ACHN (cell line): Measurements from ENCODE around the gene COLGALT1.
"Not testable (repeated sequence)": the region's sequence is repeated elsewhere in the genome, so short reads cannot be mapped to it uniquely, and the experiment has no call there.

Source experiments
- DNase-seq: peaks from one replicate; pipeline ENCODE4 v3.0.0-alpha.2; 2015
- in situ Hi-C: cut with HindIII; loops from 2 replicates; pipeline ENCODE4 v1.10.0; 2017; ENCODE audit warnings: low sequenced_read_pairs, low pct_ligation_motif_present, low pct_unique_long_range_greater_than_20kb

The COLGALT1 gene

DNA sequence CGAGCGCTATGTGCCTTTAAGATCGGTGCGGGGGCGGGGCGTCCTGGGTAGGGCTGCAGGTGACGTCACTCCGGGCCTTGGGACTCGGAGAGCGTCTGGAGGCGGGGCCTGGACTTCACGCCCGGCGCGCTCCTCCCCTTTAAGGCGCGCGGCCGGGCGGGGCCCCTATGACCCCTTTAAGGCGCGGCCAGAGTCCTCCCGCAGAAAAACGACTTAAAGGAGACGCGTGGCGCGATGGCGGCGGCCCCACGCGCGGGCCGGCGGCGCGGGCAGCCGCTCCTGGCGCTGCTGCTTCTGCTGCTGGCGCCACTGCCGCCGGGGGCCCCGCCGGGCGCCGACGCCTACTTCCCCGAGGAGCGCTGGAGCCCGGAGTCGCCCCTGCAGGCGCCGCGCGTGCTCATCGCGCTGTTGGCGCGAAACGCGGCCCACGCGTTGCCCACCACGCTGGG, at the start of gene COLGALT1:
COLGALT1 (plus strand) TSS at position 170 of the 449 bp plus-strand sequence; CDS start at position 235, 65 bp downstream.
- DNase-seq = peak; percentile 94
- in situ Hi-C loops = no loop called here

DNA sequence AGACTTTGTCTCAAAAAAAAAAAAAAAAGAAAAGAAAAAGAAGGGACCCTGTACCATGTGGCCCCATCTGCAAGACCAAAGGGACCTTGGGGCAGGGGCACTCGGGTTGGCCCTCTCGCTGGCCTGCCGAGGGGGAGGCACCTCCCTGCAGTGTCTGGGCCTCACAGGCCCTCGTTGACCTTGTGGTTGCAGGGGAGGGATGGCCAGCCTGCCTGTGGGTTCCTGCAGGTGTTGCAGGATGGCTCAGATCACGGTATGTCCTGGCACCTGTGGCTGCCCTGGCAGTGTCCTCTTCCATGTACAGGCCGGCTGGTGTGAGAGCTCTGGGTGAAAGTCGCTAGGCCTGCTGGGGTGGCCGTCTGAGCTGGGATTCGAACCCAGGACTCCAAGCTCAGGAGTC, 48.7 kb upstream of the COLGALT1 start:
- DNase-seq = no peak
- in situ Hi-C loops = no loop called here

DNA sequence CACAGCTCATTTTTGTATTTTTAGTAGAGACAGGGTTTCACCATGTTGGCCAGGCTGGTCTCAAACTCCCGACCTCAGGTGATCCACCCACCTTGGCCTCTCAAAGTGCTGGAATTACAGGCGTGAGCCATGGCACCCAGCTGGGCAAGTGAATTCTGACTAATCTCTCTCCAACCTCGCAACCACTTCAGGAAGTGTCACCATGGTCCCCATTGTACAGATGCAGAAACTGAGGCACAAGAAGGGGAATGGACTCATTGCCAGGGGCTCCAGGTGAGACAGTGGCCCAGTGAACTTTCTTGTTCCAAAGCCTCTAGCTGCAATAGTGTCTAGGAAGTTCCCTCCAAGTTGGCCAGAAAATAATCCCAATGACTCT, 46.9 kb upstream of the COLGALT1 start:
- in situ Hi-C loops = not testable (repeated sequence)

DNA sequence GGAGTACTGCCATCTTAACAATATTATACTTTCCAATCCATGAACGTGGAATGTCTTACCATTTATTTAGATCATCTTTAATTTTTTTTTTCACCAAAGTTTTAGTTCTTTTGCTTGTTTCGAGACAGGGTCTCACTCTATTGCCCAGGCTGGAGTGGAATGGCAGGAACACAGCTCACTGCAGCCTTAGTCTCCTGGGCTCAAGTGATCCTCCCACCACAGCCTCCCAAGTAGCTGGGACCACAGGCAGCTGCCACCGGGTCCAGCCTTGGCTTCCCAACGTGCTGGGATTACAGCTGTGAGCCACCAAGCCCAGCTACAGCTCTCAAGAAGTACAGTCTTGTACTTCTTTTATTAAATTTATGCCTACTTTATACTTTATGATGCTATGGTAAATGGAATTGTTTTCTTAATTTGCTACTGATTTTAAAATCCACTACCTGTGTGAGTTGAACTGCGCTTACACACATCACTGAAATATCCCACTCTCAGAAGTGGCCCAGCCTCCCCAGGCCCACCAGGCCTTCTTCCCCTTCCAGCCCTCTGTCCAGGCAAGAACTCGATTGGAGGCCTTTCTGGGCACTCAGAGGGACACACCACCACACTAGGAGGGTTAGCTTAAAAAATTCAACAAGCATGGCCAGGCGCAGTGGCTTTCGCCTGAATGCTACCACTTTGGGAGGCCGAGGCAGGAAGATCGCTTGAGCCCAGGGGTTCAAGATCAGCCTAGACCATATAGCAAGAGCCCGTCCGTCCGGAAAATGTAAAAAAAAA, 45.0 kb upstream of the COLGALT1 start:
- no peak for DNase-seq
- in situ Hi-C loops = no loop called here

More for the DNA sequence above, 46.9 kb upstream of the COLGALT1 start:
- not testable (repeated sequence) for DNase-seq

DNA sequence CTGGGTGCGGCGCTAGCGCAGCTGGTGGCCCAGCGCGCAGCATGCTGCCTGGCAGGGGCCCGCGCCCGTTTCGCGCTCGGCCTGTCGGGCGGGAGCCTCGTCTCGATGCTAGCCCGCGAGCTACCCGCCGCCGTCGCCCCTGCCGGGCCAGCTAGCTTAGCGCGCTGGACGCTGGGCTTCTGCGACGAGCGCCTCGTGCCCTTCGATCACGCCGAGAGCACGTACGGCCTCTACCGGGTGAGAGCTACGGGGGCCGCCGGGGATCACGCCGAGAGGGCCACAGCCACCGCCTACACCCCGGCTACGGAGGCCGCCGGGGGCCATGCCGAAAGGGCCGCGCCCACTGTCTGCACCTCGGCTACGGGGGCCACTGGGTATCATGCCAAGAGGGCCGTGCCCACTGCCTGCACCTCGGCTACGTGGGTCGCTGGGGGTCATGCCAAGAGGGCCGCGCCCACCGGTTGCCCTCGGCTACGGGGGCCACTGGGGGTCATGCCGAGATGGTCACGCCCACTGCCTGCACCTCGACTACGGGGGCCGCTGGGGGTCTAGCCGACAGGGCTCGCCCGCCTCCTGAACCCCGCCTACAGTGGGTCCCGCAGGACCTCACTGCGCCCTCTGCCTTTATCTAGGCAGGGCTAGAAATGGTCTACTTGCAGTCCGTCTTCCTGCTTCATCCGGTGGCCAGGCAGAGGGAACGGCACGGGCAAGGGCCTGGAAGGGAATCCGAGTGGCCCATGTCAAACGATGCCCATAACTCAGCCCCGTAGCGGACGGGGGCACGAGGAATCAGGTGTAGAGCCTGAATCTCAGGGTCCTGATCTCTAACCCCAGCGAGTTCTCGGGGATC, 43.5 kb upstream of the COLGALT1 start:
- in situ Hi-C loops = no loop called here
- DNase-seq = peak; percentile 76

DNA sequence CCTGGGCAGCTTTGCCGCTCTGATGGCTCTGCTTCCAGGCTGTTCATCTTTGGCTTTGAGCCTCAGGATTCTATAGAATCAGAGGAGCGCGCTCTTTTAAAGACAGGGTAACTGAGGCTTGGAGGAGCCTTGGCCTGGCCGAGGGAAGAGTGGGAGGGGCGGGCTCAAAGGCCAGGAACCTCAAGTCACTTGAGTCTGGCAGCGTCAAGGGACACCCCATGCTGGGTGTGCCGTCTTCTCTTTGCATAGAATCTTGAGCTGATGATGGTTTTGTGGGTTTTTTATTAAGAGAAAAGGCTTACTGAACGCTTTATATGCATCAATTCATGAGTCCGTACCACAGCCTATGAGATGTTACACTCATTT, 42.9 kb upstream of the COLGALT1 start:
- DNase-seq = no peak
- in situ Hi-C loops = no loop called here

DNA sequence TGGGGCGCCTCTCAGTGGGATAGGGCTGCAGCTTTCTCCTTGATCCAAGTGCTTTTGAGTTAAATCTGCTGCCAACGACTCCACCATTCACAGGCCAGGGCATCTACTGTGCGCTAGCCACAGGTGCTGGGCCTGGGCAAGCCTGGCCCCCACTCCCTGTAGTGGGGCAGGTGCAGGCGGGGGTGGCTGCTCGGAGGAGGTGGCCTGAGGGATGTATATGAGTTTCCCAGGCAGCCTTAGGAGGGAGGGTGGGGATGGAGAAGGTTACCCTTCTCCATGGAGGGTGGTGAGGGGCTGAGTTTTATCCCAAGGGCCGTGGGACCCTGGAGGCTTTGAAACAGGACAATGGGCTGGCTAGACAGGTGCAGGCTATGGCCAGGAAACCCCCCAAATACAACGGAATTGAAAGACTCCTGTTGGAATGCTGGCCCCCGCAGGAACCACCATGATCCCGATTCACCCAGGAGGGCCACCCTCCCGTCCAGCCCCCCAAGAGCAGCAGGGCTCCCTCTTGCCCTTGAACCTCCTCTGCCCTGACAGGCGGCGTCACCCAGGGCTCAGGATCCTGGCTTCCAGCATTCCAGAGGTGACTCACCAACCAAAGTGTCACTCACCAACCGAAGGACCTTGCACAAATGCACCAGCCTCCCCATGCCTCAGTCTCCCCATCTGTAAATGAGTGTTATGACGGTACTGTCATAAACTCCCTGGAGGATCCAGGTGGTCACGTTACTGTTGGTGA, 39.9 kb upstream of the COLGALT1 start:
- in situ Hi-C loops = no loop called here
- no peak for DNase-seq

DNA sequence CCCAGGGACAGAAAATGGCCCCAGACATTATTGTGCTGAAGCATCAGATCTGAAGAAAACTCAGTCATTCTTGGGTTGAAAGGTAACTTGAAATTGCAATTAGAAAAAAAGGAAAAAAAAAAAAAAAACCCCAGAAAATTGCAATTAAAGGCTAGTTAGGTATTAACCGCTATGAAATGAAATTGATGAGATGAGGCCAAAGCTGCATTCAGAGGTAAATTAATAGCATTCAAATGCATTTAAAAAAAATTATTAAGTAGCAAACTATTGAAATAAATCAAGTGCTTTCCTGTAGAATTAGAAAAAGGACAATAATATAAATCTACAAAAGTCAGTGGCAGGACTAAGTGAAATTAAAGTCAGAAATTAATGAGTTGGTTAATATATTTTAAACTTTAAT, 37.6 kb upstream of the COLGALT1 start:
- in situ Hi-C loops = no loop called here
- DNase-seq = peak; percentile 32

DNA sequence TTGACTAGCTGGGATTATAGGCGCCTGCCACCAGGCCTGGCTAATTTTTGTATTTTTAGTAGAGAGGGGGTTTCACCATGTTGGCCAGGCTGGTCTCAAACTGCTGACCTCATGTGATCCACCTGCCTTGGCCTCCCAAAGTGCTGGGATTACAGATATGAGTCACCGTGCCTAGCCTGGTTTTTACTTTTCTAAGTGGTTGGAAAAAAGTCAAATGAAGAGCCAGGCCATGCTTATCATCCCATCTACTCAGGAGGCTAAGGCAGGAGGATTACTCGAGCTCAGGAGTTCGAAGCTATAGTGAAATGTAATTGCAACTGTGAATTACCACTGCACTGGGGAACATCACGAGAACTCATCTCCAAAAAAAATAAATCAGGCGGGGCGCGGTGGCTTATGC, 36.8 kb upstream of the COLGALT1 start:
- in situ Hi-C loops, DNase-seq: not testable (repeated sequence)

DNA sequence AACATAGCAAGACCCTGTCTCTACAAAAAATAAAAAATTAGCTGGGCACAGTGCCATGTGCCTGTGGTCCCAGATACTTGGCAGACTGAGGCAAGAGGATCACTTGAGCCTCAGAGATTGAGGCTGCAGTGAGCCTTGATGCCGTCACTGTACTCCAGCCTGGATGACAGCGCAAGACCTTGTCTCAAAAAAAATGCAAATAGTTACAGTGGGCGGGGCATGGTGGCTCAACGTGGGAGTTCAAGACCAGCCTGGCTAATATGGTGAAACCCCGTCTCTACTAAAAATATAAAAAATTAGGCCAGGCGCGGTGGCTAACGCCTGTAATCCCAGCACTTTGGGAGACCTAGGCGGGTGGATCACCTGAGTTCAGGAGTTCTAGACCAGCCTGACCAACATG, 35.5 kb upstream of the COLGALT1 start:
- in situ Hi-C loops = no loop called here
- no peak for DNase-seq

DNA sequence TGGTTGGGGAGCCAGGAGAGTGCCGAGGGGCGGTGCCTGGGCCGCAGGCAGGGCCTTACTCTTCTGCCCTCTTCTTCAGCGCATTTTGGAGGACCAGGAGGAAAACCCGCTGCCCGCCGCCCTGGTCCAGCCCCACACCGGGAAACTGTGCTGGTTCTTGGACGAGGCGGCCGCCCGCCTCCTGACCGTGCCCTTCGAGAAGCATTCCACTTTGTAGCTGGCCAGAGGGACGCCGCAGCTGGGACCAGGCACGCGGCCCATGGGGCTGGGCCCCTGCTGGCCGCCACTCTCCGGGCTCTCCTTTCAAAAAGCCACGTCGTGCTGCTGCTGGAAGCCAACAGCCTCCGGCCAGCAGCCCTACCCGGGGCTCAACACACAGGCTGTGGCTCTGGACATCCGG, 34.6 kb upstream of the COLGALT1 start:
- DNase-seq = no peak
- in situ Hi-C loops = no loop called here

DNA sequence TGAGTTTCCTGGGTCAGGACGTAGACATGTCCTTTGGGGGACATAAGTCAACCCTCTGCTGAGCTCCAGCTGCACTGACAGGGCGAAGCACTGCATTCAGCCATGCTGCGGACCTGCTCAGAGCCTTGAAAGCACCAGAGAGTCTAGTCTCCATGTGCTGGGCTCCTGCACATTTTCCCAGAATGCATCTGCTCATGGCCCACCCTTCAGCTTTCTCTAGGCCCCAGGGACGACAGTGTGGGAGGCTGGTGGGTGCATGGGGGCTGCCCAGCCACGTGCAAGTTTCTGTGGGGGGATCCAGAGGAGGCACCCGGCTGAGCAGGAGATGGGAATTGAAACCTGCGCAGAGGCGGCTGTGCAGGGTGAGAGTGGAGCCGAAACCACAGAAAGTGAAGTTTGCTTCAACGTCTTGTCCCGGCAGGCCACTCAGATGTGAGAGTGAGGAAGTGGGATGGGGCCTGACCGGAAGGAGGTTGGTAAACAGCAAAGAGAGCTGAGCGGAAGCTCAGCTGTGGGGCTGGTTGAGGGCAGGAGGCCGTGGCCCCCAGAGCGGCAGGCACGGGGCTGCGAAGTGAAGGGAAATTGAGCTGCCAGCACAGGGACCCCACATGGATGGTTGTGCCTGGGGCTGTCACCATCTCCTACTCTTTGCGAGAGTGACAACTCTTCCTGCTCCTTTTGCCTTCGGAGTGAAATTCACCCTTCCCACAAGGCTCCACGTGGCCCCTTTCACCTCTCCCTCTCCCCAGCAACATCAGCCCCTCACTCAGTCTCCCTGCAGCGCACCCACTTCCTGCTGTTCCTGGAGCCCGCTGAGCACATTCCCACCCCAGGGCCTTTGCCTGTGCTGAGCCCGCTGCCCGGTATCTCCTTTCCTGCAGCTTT, 32.2 kb upstream of the COLGALT1 start:
- DNase-seq = no peak
- in situ Hi-C loops = no loop called here

DNA sequence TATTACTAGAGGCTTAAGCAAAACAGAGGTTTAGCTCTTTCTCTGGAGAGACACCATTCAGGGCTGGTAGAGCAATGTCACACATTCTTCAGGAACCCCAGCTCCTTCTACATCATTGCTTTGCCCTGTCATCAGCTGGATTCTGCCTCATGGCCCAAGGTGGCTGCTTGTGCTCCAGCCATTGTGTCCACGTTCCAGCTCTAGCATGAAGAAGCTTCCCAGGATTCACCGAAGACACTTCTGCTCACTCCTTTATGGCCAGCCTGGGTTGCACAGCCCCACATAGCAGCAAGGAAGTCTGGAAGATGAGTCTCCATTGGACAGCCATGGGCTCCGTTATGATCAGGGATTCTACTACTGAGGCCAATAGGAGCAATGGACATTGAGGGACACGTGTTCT, 30.8 kb upstream of the COLGALT1 start:
- in situ Hi-C loops = no loop called here
- DNase-seq = no peak

DNA sequence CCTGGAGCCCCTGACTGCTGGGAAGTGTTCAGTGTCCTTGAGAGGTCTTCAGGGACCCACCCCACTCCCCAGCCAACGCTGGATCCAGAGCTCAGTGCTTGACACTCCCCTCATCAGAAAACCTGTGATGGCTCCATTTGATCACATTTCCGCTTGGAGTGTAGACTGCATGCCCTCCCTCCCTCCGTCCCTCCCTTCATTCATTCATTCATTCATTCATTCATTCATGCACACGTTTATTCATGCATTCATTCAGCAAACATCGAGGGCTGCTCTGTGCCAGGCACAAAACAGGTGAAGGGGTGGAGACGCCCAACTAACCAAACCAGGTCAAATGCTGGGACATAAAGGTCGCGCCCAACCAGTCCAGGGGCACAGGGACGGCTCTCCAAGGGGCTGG, 30.3 kb upstream of the COLGALT1 start:
- in situ Hi-C loops = no loop called here
- DNase-seq = no peak

DNA sequence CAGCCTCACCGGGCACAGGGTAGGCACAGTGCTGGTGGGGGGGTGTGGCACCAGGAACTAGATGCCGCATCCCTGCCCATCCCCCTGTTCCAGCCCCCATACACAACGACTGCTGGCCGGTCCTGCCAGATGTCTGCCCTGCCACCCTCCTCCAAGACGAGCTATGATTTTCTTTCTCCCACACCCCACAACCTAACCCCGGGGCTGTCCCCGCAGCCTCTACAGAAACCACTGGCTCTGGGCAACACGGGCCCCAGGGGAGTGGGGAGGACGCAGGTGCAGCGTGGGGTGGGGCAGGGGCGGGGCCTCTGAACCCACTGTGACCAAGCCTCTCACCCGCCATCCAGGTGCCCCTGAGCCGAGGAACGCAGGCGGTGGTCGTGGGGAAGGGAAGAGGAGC, 28.5 kb upstream of the COLGALT1 start:
- in situ Hi-C loops = no loop called here
- no peak for DNase-seq

DNA sequence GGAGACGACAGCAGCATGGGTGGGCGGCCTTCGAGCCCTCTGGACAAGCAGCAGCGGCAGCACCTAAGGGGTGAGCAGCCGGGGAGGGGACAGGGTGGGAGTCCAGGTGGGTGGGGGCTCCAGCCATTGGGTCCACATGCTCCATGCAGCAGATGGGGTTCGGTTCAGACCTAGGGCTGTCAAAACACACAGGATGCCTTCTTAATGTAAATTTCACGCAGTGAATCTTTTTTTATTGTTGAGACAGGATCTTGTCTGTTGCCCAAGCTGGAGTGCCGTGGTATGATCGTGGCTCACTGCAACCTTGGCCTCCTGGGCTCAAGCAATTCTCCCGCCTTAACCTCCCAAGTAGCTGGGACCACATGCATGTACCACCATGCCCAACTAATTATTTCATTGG, 28.1 kb upstream of the COLGALT1 start:
- no peak for DNase-seq
- in situ Hi-C loops = no loop called here

DNA sequence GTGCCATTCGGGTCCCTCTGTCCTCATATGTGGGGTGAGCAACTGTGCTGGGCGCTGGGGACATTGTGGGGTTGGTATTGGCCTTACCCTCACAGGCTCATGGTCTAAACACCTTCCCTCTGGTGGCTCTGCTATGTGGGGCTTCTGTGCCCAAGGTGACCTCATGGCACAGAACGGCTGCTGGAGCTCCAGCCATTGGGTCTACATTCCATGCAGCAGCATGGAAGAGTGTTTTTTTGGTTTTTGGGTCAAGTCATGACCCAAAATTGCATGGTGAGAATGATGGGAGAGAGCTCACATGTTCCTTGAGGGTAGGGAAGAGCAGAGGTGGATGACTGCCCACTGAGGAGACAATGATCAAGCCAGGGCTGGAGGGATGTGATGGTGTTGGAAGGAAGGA, 26.8 kb upstream of the COLGALT1 start:
- in situ Hi-C loops = no loop called here

More for the DNA sequence above, 26.8 kb upstream of the COLGALT1 start:
- DNase-seq = no peak
